HG03097 (cell line): ENCODE results near the gene ABHD12.
"Not testable (repeated sequence)": the region's sequence is repeated elsewhere in the genome, so short reads cannot be mapped to it uniquely, and the experiment has no call there.

Experiments used
- ATAC-seq: cut with Tn5 transposase; IDR thresholded peaks from one replicate; pipeline ENCODE4 v1.9.1; 2021; ENCODE audit not compliant: unreplicated experiment, low FRiP score

ABHD12 gene

DNA sequence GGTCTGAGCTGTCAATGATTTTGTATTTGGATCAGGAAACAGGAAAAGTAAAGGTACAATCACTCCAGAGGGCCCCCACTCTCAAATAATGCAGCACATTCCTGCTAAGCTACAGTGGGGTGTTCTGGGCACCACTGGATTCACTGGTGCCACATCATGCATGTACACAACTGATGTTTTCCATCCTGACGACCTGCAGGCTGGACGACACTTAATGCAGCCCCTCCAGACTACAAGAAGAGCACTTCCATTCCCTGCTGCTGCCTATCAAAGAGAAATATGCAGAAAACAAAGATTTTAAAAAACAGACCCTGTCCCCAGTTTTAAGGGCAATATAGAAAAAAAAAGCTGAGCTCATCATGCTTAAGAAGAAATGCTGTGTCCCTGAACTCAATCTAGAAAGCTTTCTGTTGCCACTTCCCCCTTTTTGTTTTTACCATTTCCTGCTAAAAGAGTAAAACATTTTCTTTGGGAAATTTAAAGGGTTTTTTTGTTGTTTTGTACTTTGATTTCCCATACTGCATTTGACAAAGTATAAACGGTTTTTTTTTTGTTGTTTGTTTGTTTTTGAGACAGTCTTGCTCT is 35.5 kb downstream of the ABHD12 start:
- no peak for ATAC-seq

DNA sequence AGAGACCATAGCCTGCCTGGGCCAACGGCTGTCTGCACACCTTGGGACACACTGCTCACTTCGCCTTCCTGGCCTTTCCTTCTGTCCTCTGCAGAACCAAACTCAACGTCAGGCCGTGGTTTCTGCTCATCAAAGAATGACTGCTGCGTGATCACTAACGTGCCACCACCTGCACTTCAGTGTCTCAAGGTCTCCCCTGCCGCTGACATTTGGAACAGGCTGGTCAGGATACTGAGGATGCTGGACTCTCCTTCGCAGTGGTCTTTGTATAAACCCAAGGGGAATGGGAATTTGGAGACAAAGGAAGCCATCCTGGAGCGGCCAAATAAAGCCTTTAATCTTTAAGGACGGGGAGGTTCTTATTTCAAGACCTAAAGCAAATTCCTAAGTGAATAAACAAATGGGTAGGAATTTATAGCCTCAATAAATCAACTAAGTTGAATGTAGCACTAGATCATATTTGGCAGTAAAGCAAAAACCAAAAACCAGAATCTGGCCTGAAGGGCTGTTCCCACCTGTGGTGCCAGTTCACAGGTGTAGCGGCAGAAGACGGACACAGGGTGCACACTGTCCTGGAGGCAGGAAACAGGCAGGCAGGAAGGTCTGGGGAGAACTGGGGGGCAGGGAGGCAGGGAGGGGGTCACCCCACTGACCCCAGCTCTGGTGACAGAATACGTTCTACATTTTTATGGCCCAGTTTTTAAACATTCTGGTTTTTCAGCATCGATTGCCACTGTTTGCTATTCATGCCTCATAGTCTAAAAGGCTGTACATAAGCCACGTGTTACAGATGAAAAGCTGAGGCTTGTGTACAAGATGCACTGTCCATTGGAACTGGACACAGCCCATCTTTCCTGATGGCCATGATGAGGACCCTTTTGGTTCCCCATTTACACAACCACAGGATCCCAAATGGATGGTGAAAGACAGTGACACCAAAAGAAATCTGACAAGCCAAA is 36.6 kb downstream of the ABHD12 start:
- no peak for ATAC-seq

DNA sequence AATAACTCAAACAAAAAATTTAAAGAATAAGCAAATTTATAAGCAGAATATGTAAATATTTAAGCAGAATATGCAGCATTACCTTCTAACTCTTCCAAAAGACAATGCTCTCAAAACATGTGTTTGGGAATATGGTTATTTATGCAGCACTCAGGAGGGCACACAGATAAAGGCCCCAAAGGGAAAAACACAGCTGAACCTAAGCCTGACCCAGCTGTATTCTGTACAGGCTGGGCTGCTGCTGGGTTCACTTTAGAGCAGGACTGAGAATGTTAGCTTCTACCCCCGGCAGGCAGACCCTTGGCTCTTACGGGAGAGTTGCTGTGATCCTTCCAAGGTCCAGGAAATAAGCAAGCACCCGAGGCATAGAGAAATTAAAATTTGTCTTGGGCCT is 37.3 kb downstream of the ABHD12 start:
- no peak for ATAC-seq

DNA sequence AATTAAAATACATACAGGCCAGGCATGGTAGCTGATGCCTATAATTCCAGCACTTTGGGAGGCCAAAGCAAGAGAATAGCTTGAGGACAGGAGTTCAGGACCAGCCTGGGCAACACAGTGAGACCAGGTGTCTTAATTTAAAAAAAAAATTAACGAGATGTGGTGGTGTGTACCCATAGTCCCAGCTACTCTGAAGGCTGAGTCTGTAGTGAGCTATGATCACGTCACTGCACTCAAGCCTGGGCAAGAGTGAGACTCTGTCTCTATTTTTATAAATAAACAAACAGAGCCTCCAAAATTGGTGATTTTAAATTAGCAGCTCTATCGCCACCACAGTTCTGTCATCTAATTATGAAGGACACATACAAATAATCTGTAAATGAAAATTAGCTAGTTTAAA is 37.9 kb downstream of the ABHD12 start:
- ATAC-seq: no peak

DNA sequence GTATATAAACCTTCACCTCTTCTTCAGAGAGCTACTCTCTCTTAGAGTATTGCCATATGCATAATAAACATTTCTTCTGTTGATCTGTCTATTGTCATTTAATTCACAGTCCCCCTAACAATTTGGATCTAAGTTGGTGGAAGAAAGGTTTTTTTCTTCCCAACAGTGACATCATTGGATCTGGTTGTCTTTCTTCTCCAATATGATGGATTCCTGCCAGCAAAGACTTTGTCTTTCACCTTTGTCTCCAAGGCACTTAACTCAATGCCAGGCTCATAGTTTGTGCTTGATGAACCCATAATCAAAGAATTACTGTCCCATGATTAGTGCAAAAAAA is 39.6 kb downstream of the ABHD12 start:
- no peak for ATAC-seq

DNA sequence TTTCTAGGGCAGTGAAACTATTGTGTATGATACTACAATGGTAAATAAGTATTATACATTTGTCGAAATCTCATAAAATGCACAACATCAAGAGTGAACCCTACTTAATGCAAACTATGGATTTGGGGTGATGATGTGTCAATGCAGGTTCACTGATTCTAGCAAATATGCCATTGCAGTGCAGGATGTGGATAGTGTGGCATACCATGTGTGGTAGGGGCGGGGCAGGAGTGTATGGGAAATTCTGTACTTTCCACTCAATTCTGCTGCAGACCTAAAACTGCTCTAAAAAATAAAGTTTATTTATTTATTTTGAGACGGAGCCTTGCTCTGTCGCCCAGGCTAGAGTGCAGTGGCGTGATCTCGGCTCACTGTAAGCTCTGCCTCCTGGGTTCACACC is 44.3 kb downstream of the ABHD12 start:
- ATAC-seq: no peak

DNA sequence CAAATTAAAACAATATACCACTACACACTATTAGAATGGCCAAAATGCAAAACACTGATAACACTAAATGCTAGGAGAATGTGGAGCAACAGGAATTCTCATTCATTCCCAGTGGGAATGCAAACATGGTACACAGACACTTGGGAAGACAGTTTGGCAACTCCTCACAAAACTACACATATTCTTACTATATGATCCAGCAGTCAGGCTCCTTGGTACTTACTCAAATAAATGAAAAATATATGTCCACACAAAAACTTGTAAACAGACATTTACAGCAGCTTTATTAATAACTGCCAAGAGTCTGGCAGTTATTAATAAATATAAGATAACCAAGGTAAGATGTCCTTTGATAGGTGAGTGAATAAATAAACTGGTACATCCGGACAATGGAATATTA is 44.9 kb downstream of the ABHD12 start:
- ATAC-seq: no peak

DNA sequence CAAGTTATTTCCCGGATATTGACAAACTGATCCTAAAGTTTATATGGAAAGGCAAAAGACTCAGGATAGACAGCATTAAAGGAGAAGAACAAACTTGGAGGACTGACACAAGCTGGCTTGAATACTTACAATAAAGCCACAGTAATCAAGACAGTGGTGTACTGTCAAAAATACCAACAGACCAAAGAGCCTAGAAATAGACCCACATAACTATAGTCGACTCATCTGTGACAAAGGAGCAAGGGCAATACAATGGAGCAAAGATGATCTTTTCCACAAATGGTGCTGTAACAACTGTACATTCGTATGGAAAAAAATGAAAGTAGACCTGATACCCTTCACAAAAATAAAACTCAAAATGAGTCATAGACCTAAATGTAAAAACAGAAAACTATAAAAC is 46.0 kb downstream of the ABHD12 start:
- ATAC-seq: no peak

DNA sequence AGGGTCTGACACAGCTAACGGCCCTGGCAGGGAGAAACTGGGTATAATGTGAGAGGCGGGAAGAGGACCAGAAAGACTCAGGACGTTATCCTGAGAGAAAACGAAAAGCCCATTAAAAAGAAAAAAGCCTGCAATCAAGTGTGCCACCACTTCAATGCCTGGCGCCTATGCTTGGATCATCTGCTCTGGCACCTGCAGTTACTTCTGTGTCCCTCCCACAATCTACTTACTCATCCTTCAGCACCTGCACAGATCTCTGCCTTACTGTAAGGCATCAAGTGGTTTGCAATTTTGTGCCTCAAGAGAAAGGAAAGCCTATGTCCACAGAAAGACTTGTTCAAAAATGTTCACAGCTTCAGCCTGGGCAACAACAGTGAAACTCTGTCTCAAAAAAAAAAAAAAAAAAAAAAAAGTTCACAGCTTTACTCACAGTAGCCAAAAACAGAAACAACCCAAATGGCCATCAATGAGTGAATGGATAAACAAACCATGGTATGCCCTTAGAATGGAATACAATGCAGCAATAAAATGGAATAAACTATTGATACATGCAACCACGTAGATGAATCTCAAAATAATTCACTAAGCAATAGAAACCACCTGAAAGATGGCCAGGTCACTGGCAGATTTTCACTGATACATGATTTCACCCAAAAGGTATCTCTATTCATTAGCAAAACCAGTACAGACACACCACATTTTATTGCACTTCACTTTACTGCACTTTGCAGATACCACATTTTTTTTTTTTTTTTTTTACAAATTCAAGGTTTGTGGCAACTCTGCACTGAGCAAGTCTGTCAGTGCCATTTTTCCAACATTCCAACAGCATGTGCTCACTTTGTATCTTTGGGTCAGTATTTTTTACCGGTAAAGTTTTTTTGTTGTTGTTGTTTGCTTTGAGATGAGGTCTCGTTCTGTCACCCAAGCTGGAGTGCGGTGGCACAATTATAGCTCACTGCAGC is 48.6 kb downstream of the ABHD12 start:
- ATAC-seq: no peak

DNA sequence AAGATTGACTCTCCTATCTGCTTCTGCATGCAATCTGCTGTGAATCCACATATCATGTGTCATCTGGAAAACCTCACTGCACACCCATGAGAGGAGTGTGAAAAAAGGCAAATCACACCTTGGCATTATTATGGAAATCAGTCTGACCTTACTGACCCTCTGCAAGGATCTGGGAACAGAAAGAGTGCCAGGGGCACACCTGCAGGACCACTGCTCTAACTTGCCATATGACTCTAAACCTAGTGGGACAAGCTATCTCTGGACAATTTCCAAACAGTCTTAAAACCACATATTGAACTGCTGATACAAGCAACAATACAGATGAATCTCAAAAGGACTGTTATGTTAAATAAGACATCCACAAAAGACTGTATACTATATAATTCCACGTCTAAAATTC is 50.3 kb downstream of the ABHD12 start:
- ATAC-seq: no peak

DNA sequence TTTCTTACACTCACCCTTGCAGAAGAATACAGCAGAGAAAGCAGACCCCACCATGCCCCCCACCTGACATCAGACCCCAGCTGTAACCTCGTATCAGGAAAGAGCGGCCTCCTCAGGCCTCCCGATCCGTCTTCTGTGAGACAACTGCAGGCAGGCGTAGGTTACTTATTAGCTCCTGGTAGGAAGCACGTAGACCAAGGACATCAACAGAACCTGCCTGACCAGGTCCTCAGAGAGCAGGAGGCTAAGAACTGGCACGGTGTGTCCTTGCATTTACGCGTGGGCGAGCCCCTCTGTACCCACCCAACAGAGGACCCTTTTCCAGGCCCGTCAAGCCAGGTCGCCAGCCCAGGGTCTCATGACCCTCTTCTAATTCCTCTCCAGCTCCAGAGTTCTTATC is 51.0 kb downstream of the ABHD12 start:
- no peak for ATAC-seq

DNA sequence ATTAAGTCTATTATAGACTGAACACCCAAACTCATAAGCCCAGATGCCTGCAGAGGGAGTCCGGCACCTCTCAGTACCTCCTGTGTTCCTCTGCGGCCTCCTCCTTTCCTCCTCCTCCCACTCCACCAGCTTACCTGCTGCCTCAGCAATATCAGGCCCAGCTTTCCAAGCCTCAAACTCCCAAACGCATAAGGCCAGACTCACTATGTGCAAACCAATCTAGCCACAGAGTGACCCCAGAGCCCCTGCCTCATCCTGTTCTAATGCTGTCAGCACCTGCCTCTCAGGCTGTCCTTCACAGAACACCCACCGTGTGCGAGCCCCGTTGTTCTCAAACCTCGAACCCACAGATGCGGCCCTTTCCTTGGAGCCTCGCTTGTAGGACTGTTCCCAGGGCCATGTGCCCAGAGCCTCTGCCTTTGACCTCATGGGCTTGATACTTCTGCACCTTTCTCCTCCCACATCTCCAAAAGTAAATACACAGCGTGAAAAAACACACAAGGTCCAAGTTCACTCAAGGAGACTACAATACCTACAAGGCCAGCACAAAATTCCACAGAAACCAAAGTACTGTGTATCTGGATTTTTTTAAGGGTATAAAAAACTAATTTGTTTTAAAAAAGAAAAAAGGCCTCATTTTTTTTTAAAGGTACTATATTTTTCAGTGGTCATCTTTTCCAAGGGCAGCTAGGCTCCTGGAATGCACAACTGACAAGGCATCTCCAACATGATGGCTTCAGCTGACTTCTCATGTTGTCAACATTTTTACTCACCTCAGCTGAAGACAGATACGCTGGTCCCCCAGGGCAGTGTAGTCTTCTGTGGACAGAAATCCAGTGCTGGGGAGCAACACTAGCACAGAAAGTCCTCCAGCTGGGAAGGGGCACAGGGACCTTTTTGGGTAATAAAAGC is 52.3 kb downstream of the ABHD12 start:
- ATAC-seq: no peak

DNA sequence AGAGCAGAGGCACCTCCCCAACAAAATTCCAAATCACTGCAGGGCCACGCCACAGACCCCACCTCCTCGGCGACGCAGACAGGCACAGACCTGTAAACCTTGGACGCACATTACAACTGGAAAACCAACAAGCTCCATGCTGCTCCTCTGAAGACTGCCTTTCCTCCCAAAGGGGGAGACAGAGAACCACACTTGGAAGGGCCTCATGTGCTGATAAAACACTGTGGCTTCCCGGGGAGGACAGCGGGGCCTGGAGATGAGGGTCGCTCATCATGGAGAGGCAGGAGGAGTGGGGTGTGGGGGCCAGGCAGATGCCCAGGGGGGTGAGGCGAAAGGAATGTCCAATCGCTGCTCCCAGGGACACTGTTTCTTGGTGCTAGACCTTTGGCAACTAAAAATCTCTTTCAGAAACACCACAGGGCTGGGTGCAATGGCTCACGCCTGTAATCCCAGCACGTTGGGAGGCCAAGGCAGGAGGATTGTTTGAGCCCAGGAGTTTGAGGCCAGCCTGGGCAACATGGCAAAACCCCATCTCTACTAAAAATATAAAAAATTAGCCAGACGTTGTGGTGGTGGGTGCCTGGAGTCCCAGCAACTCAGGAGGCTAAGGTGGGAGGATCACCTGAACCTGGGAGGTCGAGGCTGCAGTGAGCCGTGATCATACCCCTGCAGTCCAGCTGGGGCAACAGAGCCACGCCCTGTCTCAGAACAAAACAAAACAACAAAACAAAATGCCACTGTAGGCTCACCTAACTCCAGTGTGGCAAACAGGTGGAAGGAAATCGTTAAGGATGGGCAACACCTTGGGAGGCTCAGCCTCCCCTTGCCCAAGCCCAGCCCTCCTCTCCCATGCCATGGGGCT is 53.8 kb downstream of the ABHD12 start:
- no peak for ATAC-seq

DNA sequence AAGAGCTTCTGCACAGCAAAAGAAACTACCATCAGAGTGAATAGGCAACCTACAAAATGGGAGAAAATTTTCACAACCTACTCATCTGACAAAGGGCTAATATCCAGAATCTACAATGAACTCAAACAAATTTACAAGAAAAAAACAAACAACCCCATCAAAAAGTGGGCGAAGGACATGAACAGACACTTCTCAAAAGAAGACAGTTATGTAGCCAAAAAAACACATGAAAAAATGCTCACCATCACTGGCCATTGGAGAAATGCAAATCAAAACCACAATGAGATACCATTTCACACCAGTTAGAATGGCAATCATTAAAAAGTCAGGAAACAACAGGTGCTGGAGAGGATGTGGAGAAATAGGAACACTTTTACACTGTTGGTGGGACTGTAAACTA is 55.7 kb downstream of the ABHD12 start:
- ATAC-seq: not testable (repeated sequence)

DNA sequence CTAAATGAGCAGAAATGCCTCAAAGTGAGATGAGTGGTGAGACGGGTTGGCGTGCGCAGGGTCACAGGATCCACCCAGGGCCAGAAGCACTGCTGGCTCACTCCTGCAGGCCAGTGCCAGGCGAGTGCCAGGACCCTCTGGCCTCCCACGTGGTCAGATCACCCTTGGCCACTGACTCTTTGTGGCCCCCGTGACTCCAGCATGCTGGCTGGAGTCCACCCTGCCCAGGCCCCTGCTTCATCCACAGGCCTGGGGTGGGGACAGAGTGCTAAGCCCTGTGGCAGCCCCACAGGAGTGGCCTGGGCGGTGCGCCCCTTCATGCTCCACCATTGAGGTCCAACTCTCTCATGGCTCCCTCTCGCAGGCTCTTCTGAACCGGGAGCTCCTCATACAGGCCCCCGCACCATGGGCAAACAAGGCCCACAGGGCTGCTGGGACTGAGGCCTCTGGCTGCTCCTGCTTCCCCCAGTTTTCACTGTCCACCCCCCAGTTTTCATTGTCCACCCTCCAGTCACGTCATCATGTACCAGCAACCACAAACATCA is 61.6 kb downstream of the ABHD12 start:
- no peak for ATAC-seq

DNA sequence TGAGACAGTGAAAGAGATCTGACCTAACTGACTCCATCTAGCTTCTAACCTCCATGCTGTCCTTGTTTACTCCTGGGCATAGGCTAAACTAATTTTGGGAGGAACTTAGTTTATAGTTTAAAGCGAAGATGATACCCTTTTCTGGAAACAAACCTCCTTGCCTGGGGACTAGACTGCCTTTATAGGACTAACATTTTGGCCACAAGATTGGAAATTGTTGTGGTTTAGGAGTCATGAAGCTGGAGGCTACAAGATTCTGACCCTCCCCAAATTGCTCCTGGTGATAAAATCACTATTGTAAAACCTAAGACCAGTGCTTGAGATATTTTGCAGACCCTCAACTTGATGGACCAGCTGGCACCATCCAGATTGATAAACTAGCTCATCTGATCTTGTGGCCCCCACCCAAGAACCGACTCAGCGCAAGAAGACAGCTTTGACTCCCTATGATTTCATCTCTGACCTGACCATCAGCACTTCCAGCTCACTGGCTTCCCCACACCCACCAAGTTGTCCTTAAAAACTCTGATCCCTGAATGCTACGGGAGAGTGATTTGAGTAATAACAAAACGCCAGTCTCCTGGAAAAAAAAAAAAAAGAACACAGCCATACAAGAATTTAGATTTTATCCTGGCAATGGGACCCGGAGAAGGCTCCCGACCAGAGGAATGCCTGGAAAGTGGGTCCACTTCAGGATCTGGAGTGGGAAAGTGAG is 63.0 kb downstream of the ABHD12 start:
- ATAC-seq: no peak

DNA sequence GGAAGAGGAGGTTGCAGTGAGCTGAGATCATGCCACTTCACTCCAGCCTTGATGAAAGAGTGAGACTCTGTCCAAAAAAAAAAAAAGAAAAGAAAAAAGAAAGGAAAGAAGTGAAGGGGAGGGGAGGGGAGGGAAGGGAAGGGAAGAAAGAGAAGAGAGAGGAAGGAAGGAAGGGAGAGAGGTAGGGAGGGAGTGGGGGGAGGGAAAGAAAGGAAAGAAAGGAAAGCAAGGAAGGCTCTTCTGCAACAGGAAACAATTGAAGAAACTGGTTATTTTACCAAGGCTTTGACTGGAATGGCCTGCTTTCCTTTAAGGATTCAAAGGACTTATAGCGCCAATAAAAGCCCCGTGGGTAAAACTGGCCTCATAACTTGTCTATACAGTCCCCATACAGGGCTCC is 64.6 kb downstream of the ABHD12 start:
- ATAC-seq: no peak

DNA sequence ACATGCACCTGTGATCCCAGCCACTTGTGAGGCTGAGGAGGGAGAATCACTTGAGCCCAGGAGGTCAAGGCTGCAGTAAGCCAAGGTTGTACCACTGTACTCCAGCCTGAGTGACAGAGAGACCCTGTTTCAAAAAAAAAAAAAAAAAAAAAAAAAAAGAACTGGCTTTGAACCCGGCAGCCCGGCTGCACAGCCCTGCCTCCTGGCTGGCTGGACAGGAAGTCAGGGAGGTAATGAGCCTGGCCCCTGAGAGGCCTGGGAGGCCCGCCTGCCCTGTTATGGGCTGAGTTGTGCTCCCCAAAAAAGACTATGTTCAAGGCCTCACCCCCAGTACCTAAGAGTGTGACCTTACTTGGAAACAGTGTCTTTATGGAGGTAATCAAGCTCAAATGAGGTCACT is 65.6 kb downstream of the ABHD12 start:
- ATAC-seq: no peak
